ENCODE results near the gene GCSAM.

The GCSAM gene

GRCh38 chr3:112132975-112133448, at the start of gene GCSAM:
TSS of gene GCSAM (minus strand) at chr3:112133248. CDS start at chr3:112133120, 128 bp downstream.
- DNase-seq, result peak; percentile 68

GRCh38 chr3:112175646-112176045, 42.6 kb upstream of the GCSAM start:
- DNase-seq, result no peak

GRCh38 chr3:112175037-112175436, 42.0 kb upstream of the GCSAM start:
- DNase-seq, result no peak

GRCh38 chr3:112171144-112171543, 38.1 kb upstream of the GCSAM start:
- no peak for DNase-seq

DNA sequence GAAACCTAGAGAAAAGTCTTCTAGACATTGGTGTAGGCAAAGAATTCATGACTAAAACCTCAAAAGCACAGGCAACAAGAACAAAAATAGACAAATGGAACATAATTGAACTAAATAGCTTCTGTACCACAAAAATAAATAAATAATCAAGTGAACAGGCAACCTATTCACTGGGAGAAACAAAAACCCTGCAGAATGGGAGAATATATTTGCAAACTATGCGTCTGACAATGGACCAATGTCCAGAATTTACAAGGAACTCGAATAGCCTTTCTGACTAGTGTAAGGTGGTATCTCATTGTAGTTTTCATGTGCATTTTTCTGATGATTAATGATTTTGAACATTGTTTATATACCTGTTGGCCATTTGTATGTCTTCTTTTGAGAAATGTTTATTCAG, 37.0 kb upstream of the GCSAM start:
- no peak for DNase-seq

- DNase-seq, result no peak
These were observed 34.7 kb upstream of the GCSAM start for GRCh38 chr3:112167758-112168157.

GRCh38 chr3:112149136-112149535, 16.1 kb upstream of the GCSAM start:
- DNase-seq, result no peak

DNA sequence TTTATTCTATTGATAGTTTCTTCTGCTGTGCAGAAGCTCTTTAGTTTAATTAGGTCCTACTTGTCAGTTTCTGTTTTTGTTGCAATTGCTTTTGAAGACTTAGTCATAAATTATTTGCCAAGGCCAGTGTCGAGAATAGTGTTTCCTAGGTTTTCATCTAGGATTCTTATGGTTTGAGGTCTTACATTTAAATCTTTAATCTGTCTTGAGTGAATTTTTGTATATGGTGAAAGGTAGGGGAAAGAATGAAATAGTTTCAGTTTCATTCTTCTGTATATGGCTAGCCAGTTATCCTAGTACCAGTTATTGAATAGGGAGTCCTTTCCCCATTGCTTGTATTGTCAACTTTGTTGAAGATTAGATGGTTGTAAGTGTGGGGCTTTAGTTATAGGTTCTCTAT, 10.6 kb upstream of the GCSAM start:
- DNase-seq, result no peak

DNA sequence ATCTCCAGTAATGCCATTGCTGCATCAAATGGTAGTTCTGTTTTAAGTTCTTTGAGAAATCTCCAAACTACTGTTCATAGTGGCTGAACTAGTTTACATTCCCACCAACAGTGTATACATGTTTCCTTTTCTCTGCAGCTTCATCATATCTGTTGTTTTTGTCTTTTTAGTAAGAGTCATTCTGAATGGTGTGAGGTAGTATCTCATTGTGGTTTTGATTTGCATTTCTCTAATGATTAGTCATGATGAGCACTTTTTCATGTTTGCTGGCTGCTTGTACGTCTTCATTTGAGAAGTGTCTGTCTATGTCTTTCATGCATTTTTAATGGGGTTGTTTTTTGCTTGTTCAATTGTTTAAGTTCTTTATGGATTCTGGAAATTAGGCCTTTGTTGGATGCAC, 10.2 kb upstream of the GCSAM start:
- no peak for DNase-seq

DNA sequence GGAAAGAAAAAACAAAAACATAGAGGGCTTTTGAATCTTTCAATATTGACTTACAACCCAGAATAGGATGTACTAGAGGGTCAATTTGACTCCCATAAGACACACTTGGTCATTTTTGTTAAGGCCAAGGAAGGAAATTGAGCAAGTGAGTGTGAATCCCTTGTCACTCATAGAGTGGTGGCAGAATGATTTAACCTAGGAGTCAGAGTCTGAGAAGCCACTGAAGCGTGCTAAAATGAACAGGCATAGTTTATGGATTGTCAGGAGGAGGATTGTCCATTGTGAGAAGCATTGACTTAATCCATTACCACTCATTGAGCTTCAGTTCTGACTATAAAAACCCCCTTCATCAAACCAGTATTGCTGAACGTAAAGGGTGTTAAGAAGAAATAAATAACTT, 8.2 kb upstream of the GCSAM start:
- no peak for DNase-seq

DNA sequence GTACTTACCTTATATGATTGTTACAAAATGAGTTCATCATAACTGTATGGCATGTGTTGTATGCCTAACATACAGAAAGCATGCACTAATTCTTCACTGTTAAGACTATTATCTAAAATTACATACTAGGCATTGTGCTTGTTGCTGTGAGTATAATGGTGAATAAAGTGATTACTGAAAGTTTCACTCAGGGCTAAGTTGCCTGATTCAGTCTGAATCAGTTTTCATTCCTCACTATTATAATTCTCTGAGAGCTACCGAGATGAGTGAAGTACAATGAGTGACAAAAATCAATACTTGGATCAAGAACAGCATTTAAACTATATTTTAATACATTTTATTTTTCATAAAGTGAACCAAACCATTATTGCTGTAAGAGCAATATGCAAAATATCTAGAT, 7.5 kb upstream of the GCSAM start:
- no peak for DNase-seq

DNA sequence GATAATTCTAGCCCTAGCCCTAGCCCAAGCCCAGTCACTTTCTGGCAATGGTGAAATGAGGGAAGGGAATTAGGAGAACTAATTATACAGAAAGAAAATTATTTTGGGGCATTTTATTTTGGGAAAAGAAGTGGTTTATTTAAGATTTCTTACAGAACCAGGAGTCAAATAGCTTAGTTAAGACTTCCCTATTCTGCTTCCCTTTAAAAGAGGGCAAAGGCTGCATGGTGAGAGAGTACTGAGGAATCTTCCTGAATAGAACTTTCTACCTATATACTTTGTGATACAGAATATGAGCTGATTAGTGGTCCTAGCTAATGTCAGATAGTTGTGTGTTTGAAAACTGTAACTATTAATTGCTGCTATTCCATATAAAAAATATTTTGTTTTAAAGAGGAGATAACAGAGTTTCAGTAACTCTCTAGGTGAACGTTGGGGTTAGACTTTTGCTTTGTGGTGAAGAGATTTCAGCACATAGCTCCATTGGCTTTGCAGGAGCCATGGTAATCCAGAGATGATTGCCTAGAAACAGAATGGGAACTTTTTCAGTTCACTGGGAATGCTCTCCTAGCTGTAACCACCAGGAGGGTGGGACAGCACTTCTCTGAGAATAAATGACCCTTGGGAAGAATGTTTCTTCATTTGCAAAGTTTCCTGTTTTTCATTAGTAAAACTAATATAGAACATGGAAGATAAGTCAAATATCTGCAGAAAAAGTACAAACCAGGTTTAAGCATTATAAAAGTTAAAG, 5.3 kb upstream of the GCSAM start:
- DNase-seq, result no peak

- DNase-seq, result no peak
These were observed 4.7 kb upstream of the GCSAM start for GRCh38 chr3:112137781-112138180.

GRCh38 chr3:112136959-112137693, 4.1 kb upstream of the GCSAM start:
- DNase-seq, result peak; percentile 23

DNA sequence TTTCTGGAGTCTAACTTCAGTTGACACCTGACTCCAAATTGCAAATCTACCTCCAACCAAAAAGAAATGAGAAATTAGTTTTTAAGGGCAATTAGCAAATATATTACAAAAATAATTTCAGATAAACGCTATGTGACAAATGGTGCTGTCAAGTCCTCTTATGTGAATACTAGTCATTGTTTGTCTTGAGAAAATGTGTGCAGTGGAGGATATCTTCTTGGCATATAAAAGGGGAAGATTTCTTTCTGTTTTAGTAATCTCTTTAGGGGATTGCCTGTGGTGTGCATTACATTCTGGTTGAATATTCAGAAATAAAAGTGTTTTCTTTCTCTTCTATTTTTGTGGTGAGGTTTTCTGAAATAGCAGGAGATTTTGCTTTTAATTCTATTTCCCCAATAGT, 3.0 kb upstream of the GCSAM start:
- DNase-seq, result no peak

DNA sequence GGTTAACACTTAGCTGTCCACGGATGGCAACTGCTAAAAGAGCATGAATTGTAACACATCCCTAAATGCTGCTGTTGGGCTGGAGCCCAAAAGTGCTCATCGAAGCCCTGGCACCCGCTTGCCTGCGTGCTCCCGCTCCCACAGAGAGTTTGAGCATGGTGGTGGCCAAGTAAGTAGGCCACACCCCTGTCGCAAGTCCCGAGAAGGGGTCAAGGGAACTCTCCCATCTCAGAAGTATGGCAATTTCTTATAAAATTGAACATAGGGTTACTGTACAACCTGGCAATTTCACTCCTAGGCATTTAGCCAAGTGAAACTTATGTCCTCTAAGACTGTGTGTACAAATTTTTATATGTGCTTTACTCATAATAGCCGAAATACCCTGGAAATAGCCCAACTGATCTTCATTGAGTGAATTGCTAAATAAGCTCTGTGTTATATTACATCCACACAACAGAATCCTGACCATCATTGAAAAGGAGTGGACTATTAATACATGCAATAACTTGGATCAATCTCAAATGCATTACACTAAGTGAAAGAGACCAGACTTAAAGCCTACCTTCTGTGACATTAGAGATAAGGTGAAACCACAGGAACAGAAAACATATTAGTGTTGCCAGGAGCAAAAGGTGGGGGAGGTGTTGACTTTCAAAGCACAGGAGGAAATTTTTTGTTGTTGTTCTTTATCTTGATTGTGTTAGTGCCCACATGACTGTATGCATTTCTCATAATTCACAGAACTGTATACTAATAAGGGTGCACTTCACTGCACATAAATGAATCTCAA, 1.5 kb upstream of the GCSAM start:
- no peak for DNase-seq

DNA sequence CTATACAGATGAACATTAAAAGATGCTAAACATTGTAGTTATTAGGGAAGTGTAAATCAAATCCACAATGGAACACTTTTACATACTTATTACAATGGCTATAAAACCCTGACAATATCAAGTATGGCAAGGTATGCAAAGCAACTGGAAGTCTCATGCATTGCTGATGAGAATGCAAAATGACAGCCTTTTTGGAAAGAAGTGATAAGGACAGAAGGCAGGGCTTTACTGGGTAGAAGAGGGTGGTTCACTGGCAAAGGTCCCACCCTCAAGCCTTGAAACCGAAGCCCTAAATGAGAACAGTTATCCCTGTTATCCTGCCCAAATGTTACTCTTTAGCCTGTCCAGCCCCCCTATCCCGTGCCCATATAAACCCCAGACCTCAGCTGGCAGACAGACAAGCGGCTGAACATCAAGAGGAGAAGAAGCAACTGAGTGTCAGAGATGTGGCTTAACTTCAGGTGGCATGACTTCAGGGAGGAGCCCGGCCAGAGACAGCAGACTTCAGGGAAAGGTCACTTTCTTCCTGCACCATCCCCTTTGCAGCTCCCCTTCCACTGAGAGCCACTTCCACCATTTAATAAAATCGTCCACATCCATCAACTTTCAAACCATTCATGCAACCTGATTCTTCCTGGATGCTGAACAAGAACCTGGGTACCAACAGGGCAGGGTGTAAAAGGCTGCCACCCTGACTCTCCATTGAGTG, 732 bp upstream of the GCSAM start:
- no peak for DNase-seq

DNA sequence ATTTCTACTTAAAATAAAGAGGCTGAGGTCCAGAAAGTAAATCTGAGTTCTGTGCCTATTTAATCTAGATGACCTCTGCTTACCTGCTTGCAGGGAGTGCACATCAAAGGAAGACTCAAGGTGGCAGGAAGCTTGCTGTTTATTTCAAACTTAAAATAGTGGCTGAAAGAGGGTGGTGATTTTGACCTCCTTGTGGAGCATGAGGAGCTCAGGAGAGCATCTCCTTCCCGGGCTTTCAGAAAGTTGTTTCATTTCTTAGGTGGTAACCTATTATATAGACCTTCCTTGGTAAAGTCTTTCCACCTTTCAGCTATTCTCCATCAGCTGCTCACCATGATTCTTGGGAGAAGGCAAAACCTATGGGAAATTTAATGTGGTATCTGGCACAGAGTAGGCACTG, 494 bp downstream of the GCSAM start:
- no peak for DNase-seq

DNA sequence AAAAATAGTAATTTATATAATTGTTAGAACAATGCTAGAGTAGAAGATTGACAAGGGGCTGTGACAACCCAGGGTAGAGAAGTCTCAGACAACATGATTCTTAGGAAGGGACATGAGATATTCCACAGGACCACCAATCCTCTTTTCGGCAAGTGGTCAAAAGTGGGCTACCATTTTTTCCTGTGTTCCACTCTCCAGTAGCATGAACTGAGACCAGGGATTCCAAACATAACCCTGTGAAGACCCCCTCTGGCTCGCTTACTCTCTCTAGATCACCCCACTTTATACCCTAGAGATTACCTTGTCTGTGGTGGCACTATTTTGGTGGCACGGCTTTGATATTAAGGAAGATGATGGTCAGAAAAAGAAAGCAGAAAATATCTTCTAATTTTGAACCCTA, 960 bp downstream of the GCSAM start:
- DNase-seq, result no peak

GRCh38 chr3:112131111-112131510, 1.9 kb downstream of the GCSAM start:
- DNase-seq, result no peak

DNA sequence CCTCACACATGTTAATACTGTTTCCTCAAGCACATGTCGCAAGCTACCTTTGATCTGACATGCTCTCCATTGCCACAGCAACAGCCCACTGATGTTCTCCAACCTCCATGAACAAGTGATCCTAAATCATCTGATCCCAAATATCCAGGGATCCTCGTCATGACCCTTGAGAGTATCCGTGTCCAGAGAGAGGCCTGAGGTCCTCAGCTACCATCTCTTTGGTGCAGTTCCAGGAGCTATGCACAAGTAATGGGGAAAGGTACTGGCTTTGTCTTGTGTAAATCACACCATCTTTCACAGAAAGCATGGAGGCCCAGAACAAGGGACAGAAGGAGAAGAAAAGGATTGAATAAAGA, 2.4 kb downstream of the GCSAM start:
- DNase-seq, result no peak

DNA sequence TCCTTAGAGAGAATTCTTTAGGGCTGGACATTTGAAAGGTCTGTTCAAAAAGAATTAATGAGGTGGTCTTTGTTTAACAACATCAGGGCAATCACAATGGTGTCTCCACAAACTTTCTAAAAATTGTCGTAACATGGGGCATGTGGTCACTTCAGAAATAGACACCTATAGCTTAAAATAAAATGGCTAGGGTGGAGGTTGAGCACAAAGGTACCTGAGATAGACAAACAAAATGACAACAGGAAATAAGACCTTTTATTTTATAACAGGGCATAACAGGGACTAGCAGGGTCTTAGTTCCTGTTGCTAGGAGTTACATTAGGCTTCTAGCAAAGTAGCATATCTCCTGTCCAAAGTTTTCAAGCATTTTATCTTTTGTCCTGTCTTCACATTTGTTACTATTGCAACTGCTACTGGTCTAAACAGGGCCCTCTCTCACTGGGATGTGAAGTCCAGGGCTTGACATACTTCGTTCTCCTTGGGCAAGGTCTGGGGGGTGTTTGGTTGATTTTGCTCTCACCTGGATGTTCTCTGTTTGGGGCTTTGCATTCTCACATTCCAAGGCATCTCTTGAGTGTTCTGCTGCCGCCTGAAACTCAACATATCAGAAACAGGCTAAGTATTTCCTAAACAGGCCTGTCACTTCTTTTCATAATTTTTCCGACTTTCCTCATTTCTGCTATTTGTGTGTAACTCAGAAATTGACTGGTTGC, 3.0 kb downstream of the GCSAM start:
- no peak for DNase-seq

Measured in stimulated activated CD4-positive, alpha-beta T cell treated with anti-CD3 and anti-CD28 coated beads, Interleukin-1b, Interleukin-23, amount 100 ng/mL, for 48 hours (primary cell).